Thoracic aorta (tissue), 2 donors: Measurements from ENCODE around the gene BNIPL. TPM values are rescaled to one million over a fixed set of nuclear protein-coding genes. Genes with fewer than 3 reads are reported as not detected.

Source experiments
- ATAC-seq: fragments of 150-250 bp; one replicate; pipeline ENCODE4 v1.8.0; 2017; ENCODE audit warnings: low read depth; ENCODE audit not compliant: insufficient number of reproducible peaks, low FRiP score
- DNase-seq: peaks from one replicate; pipeline ENCODE4 v3.0.0-alpha.2; 2020; ENCODE audit warnings: low spot score
- H3K27ac ChIP-seq, 2 donors: fragments of 200-600 bp; sonication (generic); 1 replicate in 1 of 2; 2 replicates in 1 of 2; pipeline ENCODE4 v1.5.1; 2016; ENCODE audit warnings: mild to moderate bottlenecking in 2 of 2, moderate library complexity in 2 of 2
- H3K27me3 ChIP-seq: fragments of 200-600 bp; sonication (generic); replicated peaks from 2 replicates; pipeline ENCODE4 v1.6.0; 2016; ENCODE audit warnings: mild to moderate bottlenecking; ENCODE audit not compliant: insufficient read depth
- H3K36me3 ChIP-seq: fragments of 200-600 bp; sonication (generic); one replicate; pipeline ENCODE4 v1.5.1; 2016
- H3K4me1 ChIP-seq, 2 donors: fragments of 200-600 bp; sonication (generic); 1 replicate in 1 of 2; 2 replicates in 1 of 2; pipeline versions ENCODE4 v1.5.1 to v1.6.0; 2016; ENCODE audit warnings: low read depth in 2 of 2, mild to moderate bottlenecking in 1 of 2; ENCODE audit not compliant: control insufficient read depth in 1 of 2
- H3K4me3 ChIP-seq: fragments of 200-600 bp; sonication (generic); 2 replicates; pipeline ENCODE4 v1.5.1; 2016; ENCODE audit warnings: mild to moderate bottlenecking
- H3K9me3 ChIP-seq: fragments of 200-600 bp; sonication (generic); 2 replicates; pipeline ENCODE4 v1.5.1; 2016
- total RNA-seq, 2 donors: library from RNA; depleted of rRNA; stranded (reverse); fragments of >200 nt; gene quantifications; one replicate each; pipeline versions ENCODE4 v1.1.0 to v1.2.3, GENCODE V29; 2016
- TF ChIP-seq, protein P1 (sequence below): fragments of 200-600 bp; sonication (generic); IDR thresholded peaks from one replicate; pipeline ENCODE4 v1.5.1; 2019; ENCODE audit warnings: antibody characterized with exemption

The BNIPL gene
- total RNA-seq, 2 donors from 2014 or later = 0.14 to 2.6 TPM

DNA sequence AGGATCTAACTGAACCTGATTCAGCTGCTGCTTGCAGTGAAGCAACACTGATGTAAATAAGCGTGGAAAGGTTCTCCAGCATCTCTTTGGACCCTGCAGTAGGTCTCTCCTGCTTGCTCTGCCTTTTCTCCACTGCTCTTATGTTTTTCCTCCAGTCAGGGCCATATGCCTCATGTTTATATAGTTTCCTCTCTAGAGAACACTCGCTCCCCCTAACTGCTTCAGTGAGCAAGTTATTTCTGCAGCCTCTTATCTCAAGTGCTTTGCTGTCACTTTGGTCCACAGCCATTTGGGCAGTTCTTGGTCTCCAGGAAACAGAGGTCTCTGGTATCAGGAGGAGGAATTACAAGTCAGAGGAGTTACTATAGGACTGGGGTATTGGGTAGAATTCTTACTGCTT lies 22.9 kb upstream of the BNIPL start:
- H3K4me3 ChIP-seq = no peak overlapping the region
- H3K27me3 ChIP-seq = no peaks in the 10 kb centered on the region
- peaks cover 15 to 30% of the 10 kb centered on the region in 2 donors for H3K4me1 ChIP-seq
- no peak for ATAC-seq
- TF ChIP-seq, protein P1, sequence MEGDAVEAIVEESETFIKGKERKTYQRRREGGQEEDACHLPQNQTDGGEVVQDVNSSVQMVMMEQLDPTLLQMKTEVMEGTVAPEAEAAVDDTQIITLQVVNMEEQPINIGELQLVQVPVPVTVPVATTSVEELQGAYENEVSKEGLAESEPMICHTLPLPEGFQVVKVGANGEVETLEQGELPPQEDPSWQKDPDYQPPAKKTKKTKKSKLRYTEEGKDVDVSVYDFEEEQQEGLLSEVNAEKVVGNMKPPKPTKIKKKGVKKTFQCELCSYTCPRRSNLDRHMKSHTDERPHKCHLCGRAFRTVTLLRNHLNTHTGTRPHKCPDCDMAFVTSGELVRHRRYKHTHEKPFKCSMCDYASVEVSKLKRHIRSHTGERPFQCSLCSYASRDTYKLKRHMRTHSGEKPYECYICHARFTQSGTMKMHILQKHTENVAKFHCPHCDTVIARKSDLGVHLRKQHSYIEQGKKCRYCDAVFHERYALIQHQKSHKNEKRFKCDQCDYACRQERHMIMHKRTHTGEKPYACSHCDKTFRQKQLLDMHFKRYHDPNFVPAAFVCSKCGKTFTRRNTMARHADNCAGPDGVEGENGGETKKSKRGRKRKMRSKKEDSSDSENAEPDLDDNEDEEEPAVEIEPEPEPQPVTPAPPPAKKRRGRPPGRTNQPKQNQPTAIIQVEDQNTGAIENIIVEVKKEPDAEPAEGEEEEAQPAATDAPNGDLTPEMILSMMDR = no peak
- H3K36me3 ChIP-seq = peaks cover 8% of the 10 kb centered on the region
- peak overlapping the region; percentile 40 to 49 for H3K27ac ChIP-seq
- H3K9me3 ChIP-seq = no peaks in the 10 kb centered on the region
- DNase-seq = no peak

DNA sequence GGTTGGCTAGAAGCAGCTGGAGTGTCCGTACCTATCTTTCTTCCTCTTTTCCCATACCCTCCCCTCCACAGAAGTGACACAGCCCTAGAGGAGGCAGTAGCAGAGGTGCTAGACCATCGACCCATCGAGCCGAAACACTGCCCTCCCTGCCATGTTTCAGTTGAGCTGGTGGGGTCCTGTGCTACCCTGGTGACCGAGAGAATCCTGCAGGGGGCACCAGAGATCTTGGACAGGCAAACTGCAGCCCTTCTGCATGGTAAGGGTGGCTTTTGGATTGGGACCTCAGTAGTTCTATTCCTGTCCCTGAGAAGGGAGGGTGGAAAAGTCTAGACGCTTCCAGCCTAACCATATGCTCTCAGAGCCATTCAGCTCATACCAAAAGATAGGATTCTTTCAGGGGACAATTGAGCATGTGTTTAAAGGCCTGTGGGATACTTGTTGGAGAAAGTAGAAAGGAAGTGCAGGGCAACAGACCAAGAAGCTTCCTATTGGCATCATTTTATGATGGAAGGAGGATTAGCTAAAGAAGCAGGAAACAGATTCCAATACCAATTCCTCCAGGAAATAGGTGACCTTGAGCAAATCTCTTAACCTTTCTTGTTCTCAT lies 11.7 kb upstream of the BNIPL start:
- Histone ChIP-seq H3K9me3 (no peaks in the 10 kb centered on the region), H3K36me3 (peaks cover 30% of the 10 kb centered on the region), H3K4me1 (peaks cover 0 to 3% of the 10 kb centered on the region in 2 donors), H3K4me3 (no peak overlapping the region), H3K27me3 (no peaks in the 10 kb centered on the region), H3K27ac (peak overlapping the region; percentile 13 to 14)
- peak; percentile 68 for DNase-seq
- TF ChIP-seq, protein P1 = peak; percentile 66
- peak; percentile 83 for ATAC-seq

DNA sequence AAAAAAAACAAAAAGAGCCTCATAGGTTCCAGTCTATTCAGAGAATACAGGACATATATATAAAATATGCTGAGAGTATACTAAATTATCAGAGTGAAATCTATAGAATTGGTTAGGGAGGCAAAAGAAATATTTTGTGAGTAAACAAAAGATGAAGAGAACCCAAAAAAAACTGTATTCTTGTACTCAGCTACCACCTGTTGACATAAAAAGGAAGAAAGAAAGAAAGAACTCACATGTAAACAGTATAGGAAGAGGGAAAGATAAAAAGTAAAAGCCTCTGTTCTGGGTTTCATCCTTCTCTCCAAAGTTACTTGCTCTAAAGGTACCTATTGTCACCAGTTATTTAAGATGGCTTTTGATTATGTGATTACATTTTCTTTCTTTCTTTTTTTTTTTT lies 9.9 kb upstream of the BNIPL start:
- Histone ChIP-seq H3K27ac (no peak overlapping the region), H3K27me3 (no peaks in the 10 kb centered on the region), H3K4me1 (peaks cover 0 to 3% of the 10 kb centered on the region in 2 donors), H3K9me3 (no peaks in the 10 kb centered on the region), H3K36me3 (peaks cover 40% of the 10 kb centered on the region), H3K4me3 (no peak overlapping the region)
- DNase-seq (no peak), ATAC-seq (no peak)
- TF ChIP-seq, protein P1 = no peak

DNA sequence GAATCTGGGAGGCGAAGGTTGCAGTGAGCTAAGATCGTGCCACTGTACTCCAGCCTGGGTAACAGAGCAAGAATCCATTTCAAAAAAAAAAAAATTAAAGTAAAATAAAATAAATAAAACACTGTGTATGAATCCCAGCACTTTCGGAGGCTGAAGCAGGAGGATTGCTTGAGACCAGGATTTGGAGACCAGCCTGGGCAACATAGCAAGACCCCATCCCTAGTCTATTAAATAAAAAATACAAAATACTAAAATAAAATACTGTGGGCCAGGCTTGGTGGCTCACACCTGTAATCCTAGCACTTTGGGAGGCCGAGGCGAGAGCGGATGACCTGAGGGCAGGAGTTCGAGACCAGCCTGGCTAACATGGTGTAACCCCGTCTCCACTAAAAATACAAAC lies 4.2 kb upstream of the BNIPL start:
- DNase-seq = no peak
- peaks cover 45% of the 10 kb centered on the region for H3K36me3 ChIP-seq
- TF ChIP-seq, protein P1 = no peak

DNA sequence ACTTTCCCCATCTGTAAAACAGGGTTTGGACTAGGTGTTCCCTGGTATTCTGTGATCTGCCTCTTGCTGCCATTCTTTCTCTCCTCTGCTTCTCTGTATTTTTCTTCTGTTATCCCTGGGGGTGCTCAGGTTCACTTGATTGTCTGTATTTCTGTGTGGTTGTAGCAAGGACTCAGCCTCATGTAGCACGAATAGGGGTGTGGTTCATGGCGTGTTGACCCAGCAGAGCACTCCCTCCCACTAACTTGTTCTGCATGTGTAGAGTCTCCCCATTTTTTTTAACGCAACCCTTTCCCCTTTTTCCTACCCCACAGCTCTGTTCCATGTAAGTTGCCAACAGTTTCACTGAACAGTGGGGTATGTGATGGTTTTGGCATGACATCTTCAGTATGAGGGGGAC lies 1.2 kb upstream of the BNIPL start:
- Histone ChIP-seq H3K36me3 (peaks cover 29% of the 10 kb centered on the region), H3K4me1 (no peaks in the 10 kb centered on the region)
- no peak for ATAC-seq

More for the DNA sequence above, 4.2 kb upstream of the BNIPL start:
- Histone ChIP-seq H3K4me1 (no peaks in the 10 kb centered on the region), H3K9me3 (no peaks in the 10 kb centered on the region), H3K27me3 (no peaks in the 10 kb centered on the region), H3K4me3 (no peak overlapping the region), H3K27ac (no peak overlapping the region)
- ATAC-seq = no peak

More for the DNA sequence above, 1.2 kb upstream of the BNIPL start:
- no peaks in the 10 kb centered on the region for H3K9me3 ChIP-seq
- no peak overlapping the region for H3K27ac ChIP-seq
- H3K27me3 ChIP-seq = no peaks in the 10 kb centered on the region
- H3K4me3 ChIP-seq = no peak overlapping the region
- TF ChIP-seq, protein P1 = no peak
- no peak for DNase-seq
